Fibroblast of lung (primary cell): Measurements from ENCODE around the gene EFCAB10.

Source experiments
- CTCF ChIP-seq, 2 donors: IDR thresholded peaks in 1 of 2; conservative IDR thresholded peaks in 1 of 2; 1 replicate in 1 of 2; 2 replicates in 1 of 2; pipeline ENCODE4 v1.5.1; 2011 to 2012; ENCODE audit warnings: low read length in 2 of 2, control low read depth in 1 of 2, inconsistent platforms in 1 of 2, low read depth in 1 of 2, mild to moderate bottlenecking in 1 of 2
- EZH2 ChIP-seq: IDR thresholded peaks from 2 replicates; pipeline ENCODE4 v1.5.1; 2012; ENCODE audit warnings: low read length, control low read depth, mild to moderate bottlenecking; ENCODE audit errors: missing control alignments

DNA sequence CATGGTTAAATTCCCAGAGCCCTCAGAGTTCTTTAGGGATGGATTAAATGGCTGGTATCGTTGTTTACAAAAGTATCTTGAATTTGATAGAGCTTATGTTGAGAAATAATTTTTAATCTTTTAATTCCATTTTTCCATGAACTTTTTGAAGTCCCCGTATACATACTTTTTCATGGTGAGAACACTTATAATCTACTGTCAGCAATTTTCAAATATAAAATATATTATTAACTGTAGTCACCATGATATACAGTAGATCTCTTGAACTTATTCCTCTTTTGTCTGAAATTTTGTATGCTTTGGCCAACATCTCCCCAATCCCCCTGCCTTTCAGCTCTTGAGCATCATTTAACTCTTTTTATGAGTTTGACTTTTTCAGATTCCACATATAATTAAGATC is 9.4 kb downstream of the EFCAB10 start:
- TF ChIP-seq EZH2 (no peak), CTCF (conservative IDR thresholded peaks at IDR 0.05 in 1 of 2, IDR thresholded peaks at IDR 0.05 in 1 of 2; ENCODE audit: low read depth in 1 of 2, low read length in 2 of 2) (no peak)
